A673 (cell line): ENCODE measurements around the gene SYVN1. TPM values are rescaled to one million over a fixed set of nuclear protein-coding genes. Genes with fewer than 3 reads are reported as not detected.

Experiments
- BruUV-seq: library from RNA; stranded (reverse); fragments of 400-500 nt; replicated peaks from 2 replicates; lab custom pipeline; 2021; lab: Mats Ljungman, UMichigan
- CTCF ChIA-PET: fragments of 300-600 bp; sonication (Branson Sonifier 250); formaldehyde crosslinking; loops from one replicate; lab custom pipeline; 2022; ENCODE audit warnings: antibody characterized with exemption; lab: Charles Lee
- POLR2A ChIA-PET: fragments of 300-600 bp; sonication (Branson Sonifier 250); formaldehyde crosslinking; loops from one replicate; lab custom pipeline; 2022; ENCODE audit warnings: antibody characterized with exemption; ENCODE audit not compliant: low non-redundant PET; lab: Charles Lee
- DNase-seq: peaks from one replicate; pipeline ENCODE4 v3.0.0-alpha.2; 2015; ENCODE audit warnings: low spot score
- H3K27ac ChIP-seq: fragments of 200-600 bp; sonication (generic); 2 replicates; pipeline ENCODE4 v1.5.1; 2016; ENCODE audit warnings: mixed run types, low read depth, mild to moderate bottlenecking, mixed read lengths, antibody characterized with exemption, low read length; ENCODE audit not compliant: poor library complexity, severe bottlenecking
- H3K27me3 ChIP-seq: fragments of 200-600 bp; sonication (generic); replicated peaks from 2 replicates; pipeline ENCODE4 v1.6.1; 2017; ENCODE audit warnings: mixed run types, low read depth, mild to moderate bottlenecking, mixed read lengths, antibody characterized with exemption, low read length; ENCODE audit not compliant: insufficient read depth, poor library complexity
- H3K36me3 ChIP-seq: fragments of 200-600 bp; sonication (generic); 2 replicates; pipeline ENCODE4 v1.6.1; 2016; ENCODE audit warnings: mixed run types, mild to moderate bottlenecking, mixed read lengths, antibody characterized with exemption, low read length; ENCODE audit not compliant: insufficient read depth, poor library complexity, severe bottlenecking
- H3K4me1 ChIP-seq: fragments of 200-600 bp; sonication (generic); 2 replicates; pipeline ENCODE4 v1.6.1; 2017; ENCODE audit warnings: mixed run types, mild to moderate bottlenecking, mixed read lengths, antibody characterized with exemption, low read length; ENCODE audit not compliant: insufficient read depth, poor library complexity, severe bottlenecking
- H3K4me3 ChIP-seq: fragments of 200-600 bp; sonication (generic); 2 replicates; pipeline ENCODE4 v1.5.1; 2016; ENCODE audit warnings: low read depth, mixed run types, mild to moderate bottlenecking, mixed read lengths, low read length; ENCODE audit not compliant: poor library complexity, severe bottlenecking
- H3K9me3 ChIP-seq: fragments of 200-600 bp; sonication (generic); 2 replicates; pipeline ENCODE4 v1.6.1; 2016; ENCODE audit warnings: mixed run types, low read depth, mild to moderate bottlenecking, mixed read lengths, antibody characterized with exemption, low read length; ENCODE audit not compliant: poor library complexity, severe bottlenecking
- CTCF ChIP-seq: fragments of 300-800, 200-600 bp; sonication (generic); conservative IDR thresholded peaks from 2 replicates; pipeline ENCODE4 v1.5.1; 2017; ENCODE audit warnings: low read depth, mild to moderate bottlenecking, antibody characterized with exemption, low read length, moderate library complexity, mixed read lengths
- EZH2 ChIP-seq: fragments of 200-600 bp; sonication (generic); IDR thresholded peaks from 2 replicates; pipeline ENCODE4 v1.6.1; 2017; ENCODE audit warnings: borderline replicate concordance, low read depth, mild to moderate bottlenecking, mixed read lengths, antibody characterized with exemption, low read length; ENCODE audit not compliant: poor library complexity, severe bottlenecking
- intact Hi-C: fragments of 100-400 bp; cut with micrococcal nuclease; formaldehyde crosslinking; loops from one replicate; pipeline ENCODE4 v1.10.0; 2022; ENCODE audit not compliant: unreplicated experiment
- total RNA-seq: library from RNA; stranded (reverse); gene quantifications from 2 replicates; pipeline ENCODE4 v1.2.3, GENCODE V29; 2021

SYVN1 gene
- total RNA-seq, 1 experiment from 2014 or later, result 48.5 TPM

- BruUV-seq, result no TSS peak
- no peak for TF ChIP-seq EZH2
- no peak for TF ChIP-seq CTCF
- Histone ChIP-seq H3K27ac (peak overlapping the region; percentile 82), H3K27me3 (no peaks in the 10 kb centered on the region), H3K36me3 (peaks cover 3% of the 10 kb centered on the region), H3K4me3 (peak overlapping the region; percentile 89), H3K9me3 (no peaks in the 10 kb centered on the region), H3K4me1 (peaks cover 5% of the 10 kb centered on the region)
- ChIA-PET POLR2A (no interaction called here), CTCF (no interaction called here)
- intact Hi-C loops, result no loop called here
- no peak for DNase-seq
These were observed 38.9 kb downstream of the SYVN1 start for GRCh38 chr11:65095427-65095826.

GRCh38 chr11:65090628-65091027 lies 43.7 kb downstream of the SYVN1 start:
- H3K27ac ChIP-seq, result no peak overlapping the region
- no peak for TF ChIP-seq EZH2
- TF ChIP-seq CTCF, result no peak
- no peak for DNase-seq
- H3K9me3 ChIP-seq, result no peaks in the 10 kb centered on the region
- no peaks in the 10 kb centered on the region for H3K4me1 ChIP-seq
- ChIA-PET POLR2A (no interaction called here), CTCF (no interaction called here)
- no peaks in the 10 kb centered on the region for H3K27me3 ChIP-seq
- H3K36me3 ChIP-seq, result peaks cover 7% of the 10 kb centered on the region
- intact Hi-C loops, result no loop called here
- H3K4me3 ChIP-seq, result no peak overlapping the region
- BruUV-seq, result no TSS peak

- POLR2A ChIA-PET, result no interaction called here
- H3K4me1 ChIP-seq, result no peaks in the 10 kb centered on the region
These were observed 44.7 kb downstream of the SYVN1 start for GRCh38 chr11:65089621-65090020.

More at GRCh38 chr11:65089621-65090020, 44.7 kb downstream of the SYVN1 start:
- DNase-seq, result no peak
- peaks cover 7% of the 10 kb centered on the region for H3K36me3 ChIP-seq
- no peaks in the 10 kb centered on the region for H3K9me3 ChIP-seq
- CTCF ChIA-PET, result no interaction called here
- H3K4me3 ChIP-seq, result no peak overlapping the region
- H3K27ac ChIP-seq, result no peak overlapping the region
- no TSS peak for BruUV-seq
- no peaks in the 10 kb centered on the region for H3K27me3 ChIP-seq
- TF ChIP-seq CTCF (no peak), EZH2 (no peak)
- intact Hi-C loops, result no loop called here
